ENCODE data around the gene GGACT.

The GGACT gene

GRCh38 chr13:100502446-100502845 is 86.1 kb downstream of the GGACT start:
- Histone ChIP-seq H3K4me3 (no peak overlapping the region), H3K27ac (no peak overlapping the region)
- TF ChIP-seq CTCF (IDR thresholded peaks at IDR 0.05) = no peak
- DNase-seq (ENCODE audit: low spot score) = no peak

- H3K4me3 ChIP-seq = no peak overlapping the region
- no peak for TF ChIP-seq CTCF (IDR thresholded peaks at IDR 0.05)
- DNase-seq (ENCODE audit: low spot score) = no peak
- no peak overlapping the region for H3K27ac ChIP-seq
These were observed 91.2 kb downstream of the GGACT start for GRCh38 chr13:100497389-100497788.

GRCh38 chr13:100495455-100495854 is 93.1 kb downstream of the GGACT start:
- Histone ChIP-seq H3K4me3 (no peak overlapping the region), H3K27ac (no peak overlapping the region)
- TF ChIP-seq CTCF (IDR thresholded peaks at IDR 0.05) = no peak
- DNase-seq (ENCODE audit: low spot score) = no peak

GRCh38 chr13:100493418-100493817 is 95.2 kb downstream of the GGACT start:
- Histone ChIP-seq H3K27ac (no peak overlapping the region), H3K4me3 (no peak overlapping the region)
- no peak for TF ChIP-seq CTCF (IDR thresholded peaks at IDR 0.05)
- DNase-seq (ENCODE audit: low spot score) = no peak

- no peak overlapping the region for H3K27ac ChIP-seq
- TF ChIP-seq CTCF (IDR thresholded peaks at IDR 0.05) = no peak
- no peak for DNase-seq (ENCODE audit: low spot score)
These were observed 97.3 kb downstream of the GGACT start for GRCh38 chr13:100491164-100491842.

GRCh38 chr13:100490692-100491091 is 97.9 kb downstream of the GGACT start:
- Histone ChIP-seq H3K27ac (no peak overlapping the region), H3K4me3 (no peak overlapping the region)
- TF ChIP-seq CTCF (IDR thresholded peaks at IDR 0.05) = no peak
- no peak for DNase-seq (ENCODE audit: low spot score)

More at GRCh38 chr13:100491164-100491842, 97.3 kb downstream of the GGACT start:
- no peak overlapping the region for H3K4me3 ChIP-seq

- DNase-seq (ENCODE audit: low spot score) = no peak
- Histone ChIP-seq H3K27ac (no peak overlapping the region), H3K4me3 (no peak overlapping the region)
- TF ChIP-seq CTCF (IDR thresholded peaks at IDR 0.05) = no peak
These were observed 103.3 kb downstream of the GGACT start for GRCh38 chr13:100485265-100485664.
